ENCODE data around the gene GFAP.

GFAP gene

GRCh38 chr17:44862278-44862914 lies 52.9 kb downstream of the GFAP start:
- no peak for DNase-seq
- no peak for ATAC-seq

GRCh38 chr17:44859701-44860100 lies 55.6 kb downstream of the GFAP start:
- DNase-seq = no peak
- ATAC-seq = no peak

- DNase-seq (no peak), ATAC-seq (no peak)
Observed at GRCh38 chr17:44854192-44854591, 61.1 kb downstream of the GFAP start.

Data from stimulated activated naive CD8-positive, alpha-beta T cell treated with anti-CD3 and anti-CD28 coated beads, Interleukin-15, Interleukin-2, amounts not matched to agents 100 U/mL and 50 U/mL, for 24 hours (primary cell).